C4-2B (cell line): Measurements from ENCODE around the gene STAP2.

Experiments
- CTCF ChIP-seq: fragments of 450-650 bp; conservative IDR thresholded peaks from 2 replicates; pipeline ENCODE4 v1.5.1; 2017; ENCODE audit warnings: mild to moderate bottlenecking
- ZFX ChIP-seq: fragments of 450-650 bp; IDR thresholded peaks from 2 replicates; pipeline ENCODE4 v1.6.1; 2017

GRCh38 chr19:4373601-4374497 is 35.2 kb upstream of the STAP2 start:
- TF ChIP-seq CTCF (no peak), ZFX (no peak)
